ENCODE results near the gene PXDC1. TPM values are rescaled to one million over a fixed set of nuclear protein-coding genes. Genes with fewer than 3 reads are reported as not detected.
A peak's percentile ranks its signal among the peaks of the same experiment; 100 is the strongest.

PXDC1 gene
- total RNA-seq, 1 experiment from 2014 or later, result 59.0 TPM

DNA sequence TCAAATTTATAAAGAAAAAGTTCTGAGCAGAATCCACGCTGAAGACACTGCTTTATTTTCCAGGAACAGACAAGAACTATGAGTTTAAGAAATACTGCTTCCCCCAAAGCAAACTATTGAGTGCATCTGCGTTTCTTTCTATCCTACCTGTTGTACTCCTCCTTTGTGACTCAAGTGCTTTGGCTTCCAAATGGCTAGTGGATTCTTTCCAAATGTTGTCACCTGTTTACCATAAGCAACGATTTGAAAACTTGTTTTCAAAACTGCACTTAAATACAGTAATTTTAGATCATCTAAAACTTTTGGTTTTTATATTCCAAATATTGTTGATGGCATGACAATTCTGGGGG lies 9.5 kb downstream of the PXDC1 start:
- DNase-seq (ENCODE audit: low read depth, low spot score), result no peak
- in situ Hi-C loops (cut with HindIII; ENCODE audit: low pct_unique_long_range_greater_than_20kb, low sequenced_read_pairs), result no loop called here

DNA sequence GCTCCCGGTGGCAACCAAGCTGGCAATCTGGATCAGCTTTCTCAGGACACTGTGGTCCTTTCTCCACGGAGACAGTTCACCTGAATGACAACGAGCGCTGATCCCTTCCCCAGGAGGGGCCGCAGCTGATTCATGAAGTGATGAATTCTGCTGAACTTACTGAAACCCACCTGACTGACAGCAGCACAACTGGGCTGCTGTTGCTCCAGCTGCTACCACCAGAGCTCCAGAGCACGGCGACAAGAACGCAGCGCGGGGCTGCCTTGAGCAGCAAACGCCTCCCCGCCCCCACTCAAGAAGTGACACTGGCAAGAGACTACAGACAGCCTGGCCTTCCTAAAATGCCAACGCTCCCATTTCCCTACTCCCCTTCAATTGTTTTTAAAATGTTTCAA lies 10.0 kb downstream of the PXDC1 start:
- DNase-seq (ENCODE audit: low read depth, low spot score), result no peak
- in situ Hi-C loops (cut with HindIII; ENCODE audit: low pct_unique_long_range_greater_than_20kb, low sequenced_read_pairs), result no loop called here

GRCh38 chr6:3740551-3741476 lies 10.7 kb downstream of the PXDC1 start:
- DNase-seq (ENCODE audit: low read depth, low spot score), result no peak
- in situ Hi-C loops (cut with HindIII; ENCODE audit: low pct_unique_long_range_greater_than_20kb, low sequenced_read_pairs), result no loop called here

DNA sequence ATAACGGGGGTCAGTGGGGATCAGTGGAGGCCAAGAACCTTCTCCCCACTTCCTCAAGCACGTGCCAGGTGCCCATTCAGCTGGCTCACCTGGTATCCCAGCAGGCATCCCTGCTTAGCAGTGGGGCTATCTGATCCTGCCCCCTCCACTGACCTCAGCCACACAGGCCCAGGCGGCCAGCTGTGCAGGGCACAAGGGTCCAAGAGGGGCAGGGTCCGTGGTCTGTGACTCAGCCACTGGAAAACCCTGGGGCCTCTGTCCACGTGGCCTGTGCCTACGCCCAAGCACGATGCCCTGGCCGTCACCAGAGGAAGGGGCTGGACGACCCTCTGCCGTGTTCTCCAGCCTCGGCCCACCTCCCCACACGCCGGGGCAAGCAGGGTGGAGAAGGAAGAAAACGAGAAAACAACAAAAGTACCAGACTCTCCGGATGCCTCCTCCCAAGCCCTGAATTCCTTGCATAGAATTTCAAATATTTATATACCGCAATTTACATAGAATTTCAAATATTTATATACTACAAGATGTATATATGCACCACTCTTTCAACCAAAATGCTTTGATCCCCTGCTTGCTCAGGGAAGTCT lies 12.1 kb downstream of the PXDC1 start:
- in situ Hi-C loops (cut with HindIII; ENCODE audit: low pct_unique_long_range_greater_than_20kb, low sequenced_read_pairs), result no loop called here
- no peak for DNase-seq (ENCODE audit: low read depth, low spot score)

- in situ Hi-C loops (cut with HindIII; ENCODE audit: low pct_unique_long_range_greater_than_20kb, low sequenced_read_pairs), result no loop called here
- DNase-seq (ENCODE audit: low read depth, low spot score), result no peak
Measured at GRCh38 chr6:3738381-3739131, 13.0 kb downstream of the PXDC1 start.

DNA sequence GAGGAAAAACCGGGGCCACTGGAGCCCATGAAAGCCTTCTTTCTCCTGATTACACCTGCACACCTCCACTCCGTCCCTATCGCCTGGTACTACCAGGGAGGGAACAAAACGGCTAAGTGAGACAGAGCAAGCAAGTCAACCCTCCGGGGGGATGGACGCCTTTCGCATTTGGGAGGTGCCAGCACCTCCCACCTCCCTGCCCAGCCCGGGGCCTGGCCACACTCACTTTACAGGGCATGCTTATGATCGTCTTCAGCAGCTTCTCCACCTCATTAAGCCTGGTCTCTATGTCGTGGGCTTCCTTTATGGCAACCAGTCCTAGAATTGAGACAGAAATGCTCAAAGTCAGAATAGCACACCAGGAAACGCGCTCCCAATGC lies 13.7 kb downstream of the PXDC1 start:
- in situ Hi-C loops (cut with HindIII; ENCODE audit: low pct_unique_long_range_greater_than_20kb, low sequenced_read_pairs), result no loop called here
- DNase-seq (ENCODE audit: low read depth, low spot score), result no peak

- DNase-seq (ENCODE audit: low read depth, low spot score), result no peak
- in situ Hi-C loops (cut with HindIII; ENCODE audit: low pct_unique_long_range_greater_than_20kb, low sequenced_read_pairs), result no loop called here
Measured at GRCh38 chr6:3737149-3737830, 14.2 kb downstream of the PXDC1 start.

GRCh38 chr6:3735029-3735605 lies 16.4 kb downstream of the PXDC1 start:
- no peak for DNase-seq (ENCODE audit: low read depth, low spot score)
- in situ Hi-C loops (cut with HindIII; ENCODE audit: low pct_unique_long_range_greater_than_20kb, low sequenced_read_pairs), result no loop called here

DNA sequence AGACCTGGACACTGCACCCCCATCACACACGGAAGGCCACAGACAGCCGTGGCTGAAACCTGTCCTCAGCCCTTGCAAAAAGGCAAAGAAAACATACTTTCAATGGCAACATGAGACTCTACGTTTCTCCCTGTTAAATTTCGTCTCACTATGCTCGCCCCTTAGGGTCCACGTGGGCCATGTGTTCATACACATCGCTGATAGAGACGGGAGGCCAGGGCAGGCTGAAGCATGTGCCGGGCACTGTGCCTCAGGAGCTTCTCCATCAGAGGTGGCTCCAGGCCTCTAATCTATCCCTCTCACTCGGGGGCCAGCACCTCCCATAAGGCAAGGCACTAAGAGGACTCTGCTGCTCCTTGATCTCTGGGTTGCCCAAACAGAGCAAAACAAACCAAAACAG lies 17.5 kb downstream of the PXDC1 start:
- in situ Hi-C loops (cut with HindIII; ENCODE audit: low pct_unique_long_range_greater_than_20kb, low sequenced_read_pairs), result no loop called here
- no peak for DNase-seq (ENCODE audit: low read depth, low spot score)

DNA sequence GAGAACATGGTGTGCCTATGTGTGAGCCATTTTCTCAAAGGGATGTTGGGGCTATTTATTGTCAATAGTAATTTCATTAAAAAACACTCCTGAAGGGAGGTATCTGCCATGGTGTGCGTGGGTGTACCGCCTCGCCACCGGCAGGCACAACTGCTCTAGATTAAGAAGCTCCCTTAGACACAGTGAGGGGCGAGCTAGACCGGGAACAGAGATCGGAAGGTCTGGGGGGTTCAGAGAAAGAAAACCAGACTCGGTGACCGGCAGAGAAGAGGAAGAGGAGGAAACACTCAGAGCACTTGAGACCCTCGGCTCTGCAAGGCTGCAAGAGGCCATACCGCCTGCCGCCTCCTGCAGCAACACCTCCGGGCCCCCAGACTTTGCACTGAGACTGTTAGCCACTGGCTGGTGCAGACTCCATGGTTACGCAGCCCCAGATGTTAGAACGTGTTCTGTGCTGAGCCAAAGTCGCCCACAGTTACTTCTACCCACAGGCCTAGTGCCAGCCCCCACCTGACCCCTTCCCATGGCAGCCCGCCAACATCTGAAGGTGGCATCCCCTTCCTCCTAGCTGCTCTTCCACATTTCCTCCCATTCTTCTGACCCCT lies 18.1 kb downstream of the PXDC1 start:
- in situ Hi-C loops (cut with HindIII; ENCODE audit: low pct_unique_long_range_greater_than_20kb, low sequenced_read_pairs), result no loop called here
- DNase-seq (ENCODE audit: low read depth, low spot score), result no peak

- in situ Hi-C loops (cut with HindIII; ENCODE audit: low pct_unique_long_range_greater_than_20kb, low sequenced_read_pairs), result no loop called here
- peak; percentile 83 for DNase-seq (ENCODE audit: low read depth, low spot score)
Measured at GRCh38 chr6:3732345-3733141, 19.0 kb downstream of the PXDC1 start.

GRCh38 chr6:3731700-3732099 lies 19.8 kb downstream of the PXDC1 start:
- DNase-seq (ENCODE audit: low read depth, low spot score), result no peak
- in situ Hi-C loops (cut with HindIII; ENCODE audit: low pct_unique_long_range_greater_than_20kb, low sequenced_read_pairs), result no loop called here

GRCh38 chr6:3729603-3730344 lies 21.7 kb downstream of the PXDC1 start:
- in situ Hi-C loops (cut with HindIII; ENCODE audit: low pct_unique_long_range_greater_than_20kb, low sequenced_read_pairs), result no loop called here
- no peak for DNase-seq (ENCODE audit: low read depth, low spot score)

- in situ Hi-C loops (cut with HindIII; ENCODE audit: low pct_unique_long_range_greater_than_20kb, low sequenced_read_pairs), result no loop called here
- no peak for DNase-seq (ENCODE audit: low read depth, low spot score)
Measured at GRCh38 chr6:3727593-3728108, 23.9 kb downstream of the PXDC1 start.

GRCh38 chr6:3727036-3727435 lies 24.5 kb downstream of the PXDC1 start:
- in situ Hi-C loops (cut with HindIII; ENCODE audit: low pct_unique_long_range_greater_than_20kb, low sequenced_read_pairs), result no loop called here

GRCh38 chr6:3726421-3726820 lies 25.1 kb downstream of the PXDC1 start:
- in situ Hi-C loops (cut with HindIII; ENCODE audit: low pct_unique_long_range_greater_than_20kb, low sequenced_read_pairs), result no loop called here
- DNase-seq (ENCODE audit: low read depth, low spot score), result no peak

More at GRCh38 chr6:3727036-3727435, 24.5 kb downstream of the PXDC1 start:
- no peak for DNase-seq (ENCODE audit: low read depth, low spot score)
